Gastrocnemius medialis (tissue), 4 donors: Measurements from ENCODE around the gene GIPC3. TPM values are rescaled to one million over a fixed set of nuclear protein-coding genes. Genes with fewer than 3 reads are reported as not detected.

ENCODE experiments used
- ATAC-seq, 2 donors: fragments of 150-250 bp; one replicate each; pipeline ENCODE4 v1.9.1; 2016
- DNase-seq, 2 donors: peaks; one replicate each; pipeline ENCODE4 v3.0.0-alpha.2; 2019
- H3K27ac ChIP-seq, 4 donors: fragments of 200-600 bp; sonication (generic); 1 replicate in 1 of 4; 2 replicates in 3 of 4; pipeline ENCODE4 v1.5.1; 2016 to 2018; ENCODE audit warnings: mild to moderate bottlenecking in 2 of 4, moderate library complexity in 1 of 4
- H3K27me3 ChIP-seq, 3 donors: fragments of 200-600 bp; sonication (generic) in 2 of 3; 1 replicate in 1 of 3; 2 replicates in 2 of 3; pipeline versions ENCODE4 v1.5.1 to v1.6.0; 2016 to 2019; ENCODE audit warnings: mild to moderate bottlenecking in 1 of 3, moderate library complexity in 1 of 3
- H3K36me3 ChIP-seq, 2 donors: fragments of 200-600 bp; sonication (generic) in 1 of 2; one replicate each; pipeline ENCODE4 v1.5.1; 2017 to 2018
- H3K4me1 ChIP-seq, 2 donors: fragments of 200-600 bp; sonication (generic) in 1 of 2; one replicate each; pipeline ENCODE4 v1.5.1; 2016 to 2017; ENCODE audit warnings: mild to moderate bottlenecking in 2 of 2
- H3K4me3 ChIP-seq, 4 donors: fragments of 200-600 bp; sonication (generic) in 3 of 4; 1 replicate in 1 of 4; 2 replicates in 3 of 4; pipeline ENCODE4 v1.5.1; 2016 to 2019; ENCODE audit warnings: mild to moderate bottlenecking in 2 of 4
- H3K9me3 ChIP-seq, 3 donors: fragments of 200-600 bp; sonication (generic) in 2 of 3; 1 replicate in 1 of 3; 2 replicates in 2 of 3; pipeline ENCODE4 v1.5.1; 2016 to 2019
- CTCF ChIP-seq, 5 experiments: fragments of 450-650 bp in 3 of 5; fragments of 200-600 bp in 2 of 5; sonication (generic) in 2 of 5; IDR thresholded peaks in 4 of 5; conservative IDR thresholded peaks in 1 of 5; 1 replicate in 4 of 5; 2 replicates in 1 of 5; pipeline ENCODE4 v1.5.1; 2016 to 2019; ENCODE audit warnings: antibody characterized with exemption in 5 of 5, mild to moderate bottlenecking in 3 of 5, moderate library complexity in 3 of 5
- POLR2A ChIP-seq, 2 donors: fragments of 450-650 bp; IDR thresholded peaks; one replicate each; pipeline ENCODE4 v1.6.1; 2017; ENCODE audit warnings: antibody characterized with exemption in 2 of 2, mild to moderate bottlenecking in 2 of 2, moderate library complexity in 2 of 2
- in situ Hi-C, 4 donors: fragments of 200-750 bp; cut with MboI; loops; one replicate each; pipeline versions ENCODE4 v1.15.0 to v1.8.0; 2017; ENCODE audit warnings: low sequenced_read_pairs in 4 of 4
- intact Hi-C: fragments of 100-400 bp; cut with DNase I; formaldehyde crosslinking; loops from one replicate; pipeline ENCODE4 v1.15.1; 2023; ENCODE audit warnings: low total_unique reads
- total RNA-seq, 4 donors: library from RNA; depleted of rRNA; stranded (reverse); fragments of >200 nt; gene quantifications; one replicate each; pipeline versions ENCODE4 v1.1.0 to v1.2.3, GENCODE V29; 2016

The GIPC3 gene
- total RNA-seq, 4 donors from 2014 or later, result 0.15 to 1.1 (median 0.33) TPM

DNA sequence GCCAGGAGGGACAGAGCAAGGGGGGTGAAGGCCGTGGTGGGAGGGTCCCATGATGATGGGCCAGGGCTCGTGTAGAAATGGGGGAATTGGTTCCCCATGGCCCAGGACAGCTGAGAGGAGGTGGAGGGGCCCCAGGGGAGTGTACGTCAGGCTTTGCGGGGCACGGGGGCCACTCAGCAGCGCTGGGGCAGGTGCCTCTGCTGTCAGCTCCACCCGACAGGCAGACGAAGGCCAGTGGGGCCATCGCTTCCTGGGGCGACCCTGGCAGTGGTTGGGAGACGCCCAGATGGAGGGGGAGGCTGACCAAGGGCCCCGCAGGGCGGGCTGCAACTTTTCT is 48.2 kb upstream of the GIPC3 start:
- Histone ChIP-seq H3K9me3 (no peaks in the 10 kb centered on the region), H3K27ac (no peak overlapping the region), H3K4me3 (no peak overlapping the region), H3K27me3 (no peaks in the 10 kb centered on the region), H3K4me1 (no peaks in the 10 kb centered on the region), H3K36me3 (peaks cover 0 to 41% of the 10 kb centered on the region in 2 donors)
- no peak for TF ChIP-seq CTCF (IDR thresholded peaks at IDR 0.05 in 4 of 5, conservative IDR thresholded peaks at IDR 0.05 in 1 of 5)
- TF ChIP-seq POLR2A (IDR thresholded peaks at IDR 0.05), result no peak
- in situ Hi-C loops, result no loop called here
- DNase-seq (no peak), ATAC-seq (no peak)
- intact Hi-C loops, result no loop called here

GRCh38 chr19:3537438-3538240 is 47.6 kb upstream of the GIPC3 start:
- no peak overlapping the region for H3K27ac ChIP-seq
- intact Hi-C loops, result no loop called here
- in situ Hi-C loops, result no loop called here
- no peaks in the 10 kb centered on the region for H3K4me1 ChIP-seq
- no peak for DNase-seq
- no peak for TF ChIP-seq CTCF (IDR thresholded peaks at IDR 0.05 in 4 of 5, conservative IDR thresholded peaks at IDR 0.05 in 1 of 5)
- TF ChIP-seq POLR2A (IDR thresholded peaks at IDR 0.05), result no peak
- no peak overlapping the region for H3K4me3 ChIP-seq
- no peak for ATAC-seq
- no peaks in the 10 kb centered on the region for H3K27me3 ChIP-seq
- peaks cover 0 to 35% of the 10 kb centered on the region in 2 donors for H3K36me3 ChIP-seq
- H3K9me3 ChIP-seq, result no peaks in the 10 kb centered on the region

DNA sequence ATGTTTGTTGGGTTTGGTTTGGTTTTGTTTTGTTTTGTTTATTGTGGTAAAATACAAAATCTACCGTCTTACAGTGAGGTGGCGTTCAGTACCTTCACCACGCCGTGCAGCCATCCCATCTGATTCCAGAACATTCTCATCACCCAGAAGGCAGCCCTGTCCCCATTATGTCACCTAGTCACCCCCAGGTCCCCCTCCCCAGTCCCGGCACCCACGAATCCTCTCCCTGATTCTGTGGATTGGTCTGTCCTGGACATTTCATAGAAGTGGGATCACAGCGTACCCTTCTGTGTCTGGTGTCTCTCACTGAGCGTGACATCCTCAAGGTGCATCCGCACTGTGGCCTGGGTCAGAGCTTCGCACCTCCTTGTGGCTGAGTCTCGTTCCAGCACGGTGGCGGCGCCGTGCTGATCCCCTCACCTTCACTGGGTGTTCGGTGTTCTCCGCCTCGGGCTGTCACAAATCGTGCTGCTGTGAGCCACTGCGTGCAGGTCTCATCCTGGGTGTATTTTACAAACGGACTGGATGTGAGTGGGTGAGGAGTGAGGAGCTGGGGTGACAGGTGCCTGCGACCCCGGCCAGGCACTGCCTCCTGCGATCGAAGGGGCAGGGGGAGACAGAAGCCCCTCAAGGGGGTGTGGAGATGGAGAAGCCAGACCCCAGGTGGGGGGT is 46.9 kb upstream of the GIPC3 start:
- Histone ChIP-seq H3K4me1 (no peaks in the 10 kb centered on the region), H3K9me3 (no peaks in the 10 kb centered on the region), H3K27ac (no peak overlapping the region), H3K27me3 (no peaks in the 10 kb centered on the region), H3K36me3 (peaks cover 0 to 28% of the 10 kb centered on the region in 2 donors), H3K4me3 (no peak overlapping the region)
- TF ChIP-seq POLR2A (IDR thresholded peaks at IDR 0.05) (no peak), CTCF (IDR thresholded peaks at IDR 0.05 in 4 of 5, conservative IDR thresholded peaks at IDR 0.05 in 1 of 5) (no peak)
- in situ Hi-C loops, result no loop called here
- DNase-seq (no peak), ATAC-seq (no peak)
- intact Hi-C loops, result no loop called here

DNA sequence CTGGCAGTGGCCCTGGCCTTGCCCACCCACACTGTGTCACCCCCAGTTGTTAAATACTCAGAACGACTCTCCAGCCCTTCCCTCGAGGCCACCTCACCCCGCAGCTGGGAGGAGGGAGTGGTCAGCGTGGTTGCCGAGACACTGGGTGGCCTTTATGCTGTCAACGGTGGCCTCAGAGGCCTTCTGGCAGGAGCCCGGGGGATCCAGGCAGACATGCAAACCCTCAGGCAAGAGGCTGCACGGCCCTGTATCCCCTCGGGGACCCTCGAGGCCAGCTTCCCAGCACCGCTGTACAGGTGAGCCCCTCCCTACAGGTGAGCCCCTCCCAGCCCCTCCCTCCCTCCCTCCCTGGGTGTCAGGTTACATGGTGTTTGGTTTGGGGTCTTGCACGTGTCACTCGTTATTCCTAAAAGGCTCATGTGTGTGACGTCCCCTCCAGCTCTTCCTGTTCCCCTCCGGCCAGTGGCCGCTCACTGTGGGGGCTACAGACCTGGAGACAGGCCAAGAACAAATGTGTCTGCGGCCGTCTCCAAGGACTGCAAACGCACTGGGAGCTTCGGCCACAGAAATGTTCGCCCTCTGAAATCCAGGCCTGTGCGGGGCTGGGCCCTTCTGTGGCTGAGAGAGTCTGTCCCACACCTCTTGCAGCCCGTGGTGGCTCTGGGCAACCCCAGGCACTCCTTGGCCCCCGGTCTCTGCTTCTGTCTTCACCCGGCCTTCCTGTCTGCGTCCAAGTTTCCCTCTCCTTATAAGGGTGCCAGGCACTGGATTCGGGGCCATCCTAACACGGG is 46.1 kb upstream of the GIPC3 start, which contains the start of gene TEKTIP1:
Gene TEKTIP1, plus strand, starts transcription at position 210 of the 791 bp plus-strand sequence. Its CDS starts 4 bp downstream, at position 214.
- ATAC-seq (no peak), DNase-seq (no peak)
- intact Hi-C loops (no loop called here), in situ Hi-C loops (no loop called here)
- no peak within 1 kb of the TSS for H3K27ac ChIP-seq
- H3K4me1 ChIP-seq, result no peaks in the 10 kb centered on the region
- H3K27me3 ChIP-seq, result no peaks in the 10 kb centered on the region
- no peak within 1 kb of the TSS for H3K4me3 ChIP-seq
- peaks cover 0 to 22% of the 10 kb centered on the region in 2 donors for H3K36me3 ChIP-seq
- TF ChIP-seq CTCF (IDR thresholded peaks at IDR 0.05 in 4 of 5, conservative IDR thresholded peaks at IDR 0.05 in 1 of 5) (no peak), POLR2A (IDR thresholded peaks at IDR 0.05) (no peak)
- H3K9me3 ChIP-seq, result no peaks in the 10 kb centered on the region
